Osteocyte (in vitro differentiated cells): ENCODE measurements around the gene MYBPHL. TPM values are rescaled to one million over a fixed set of nuclear protein-coding genes. Genes with fewer than 3 reads are reported as not detected.

Source experiments
- DNase-seq: peaks from one replicate; pipeline ENCODE4 v3.0.0; 2021; ENCODE audit warnings: mixed read lengths; ENCODE audit not compliant: unreplicated experiment; ENCODE audit errors: extremely low spot score
- H3K27ac Mint-ChIP-seq: one replicate; pipeline ENCODE4 v1.8.0; 2021; ENCODE audit warnings: mild to moderate bottlenecking, mixed read lengths; ENCODE audit not compliant: unreplicated experiment
- H3K27me3 Mint-ChIP-seq: one replicate; pipeline ENCODE4 v1.8.0; 2021; ENCODE audit warnings: mixed read lengths; ENCODE audit not compliant: unreplicated experiment
- H3K36me3 Mint-ChIP-seq: one replicate; pipeline ENCODE4 v1.8.0; 2021; ENCODE audit warnings: mixed read lengths; ENCODE audit not compliant: unreplicated experiment
- H3K4me1 Mint-ChIP-seq: one replicate; pipeline ENCODE4 v1.8.0; 2021; ENCODE audit warnings: mixed read lengths; ENCODE audit not compliant: unreplicated experiment
- H3K4me3 Mint-ChIP-seq: one replicate; pipeline ENCODE4 v1.8.0; 2021; ENCODE audit warnings: mild to moderate bottlenecking, moderate library complexity, mixed read lengths; ENCODE audit not compliant: unreplicated experiment
- H3K9me3 Mint-ChIP-seq: one replicate; pipeline ENCODE4 v1.8.0; 2021; ENCODE audit warnings: mixed read lengths; ENCODE audit not compliant: unreplicated experiment
- CTCF ChIP-seq: fragments of 200-600 bp; sonication (generic); IDR thresholded peaks from 2 replicates; pipeline ENCODE4 v1.5.0; 2021; ENCODE audit warnings: antibody characterized with exemption, mild to moderate bottlenecking, moderate library complexity
- total RNA-seq: library from RNA; stranded (reverse); gene quantifications from 2 replicates; pipeline ENCODE4 v1.2.1, GENCODE V29; 2021

Gene MYBPHL
- total RNA-seq, 1 donor from 2014 or later = not detected

- no peak for DNase-seq
- Mint-ChIP-seq H3K9me3 (no peaks in the 10 kb centered on the region), H3K36me3 (peaks cover 2% of the 10 kb centered on the region), H3K4me1 (peaks cover 30% of the 10 kb centered on the region), H3K4me3 (no peak overlapping the region), H3K27ac (no peak overlapping the region), H3K27me3 (no peaks in the 10 kb centered on the region)
- no peak for TF ChIP-seq CTCF
Observed at GRCh38 chr1:109255678-109256077, 51.1 kb downstream of the MYBPHL start.

- peak; percentile 16 for TF ChIP-seq CTCF
- H3K27me3 Mint-ChIP-seq = no peaks in the 10 kb centered on the region
- no peaks in the 10 kb centered on the region for H3K9me3 Mint-ChIP-seq
- DNase-seq = no peak
- no peaks in the 10 kb centered on the region for H3K36me3 Mint-ChIP-seq
- peak overlapping the region; percentile 55 for H3K4me3 Mint-ChIP-seq
- H3K4me1 Mint-ChIP-seq = peaks cover 30% of the 10 kb centered on the region
- peak overlapping the region; percentile 60 for H3K27ac Mint-ChIP-seq
Observed at GRCh38 chr1:109255097-109255651, 51.6 kb downstream of the MYBPHL start.

GRCh38 chr1:109254621-109255096, 52.2 kb downstream of the MYBPHL start:
- H3K27ac Mint-ChIP-seq = peak overlapping the region; percentile 79
- no peaks in the 10 kb centered on the region for H3K9me3 Mint-ChIP-seq
- H3K4me1 Mint-ChIP-seq = peaks cover 30% of the 10 kb centered on the region
- no peak for DNase-seq
- H3K4me3 Mint-ChIP-seq = no peak overlapping the region
- no peaks in the 10 kb centered on the region for H3K36me3 Mint-ChIP-seq
- no peaks in the 10 kb centered on the region for H3K27me3 Mint-ChIP-seq
- TF ChIP-seq CTCF = no peak

GRCh38 chr1:109253803-109254620, 52.8 kb downstream of the MYBPHL start:
- H3K4me3 Mint-ChIP-seq = no peak overlapping the region
- DNase-seq = no peak
- H3K36me3 Mint-ChIP-seq = no peaks in the 10 kb centered on the region
- no peaks in the 10 kb centered on the region for H3K9me3 Mint-ChIP-seq
- no peak for TF ChIP-seq CTCF
- peaks cover 33% of the 10 kb centered on the region for H3K4me1 Mint-ChIP-seq
- H3K27ac Mint-ChIP-seq = peak overlapping the region; percentile 79
- H3K27me3 Mint-ChIP-seq = no peaks in the 10 kb centered on the region
